ENCODE results near the gene RRBP1.

Gene RRBP1

DNA sequence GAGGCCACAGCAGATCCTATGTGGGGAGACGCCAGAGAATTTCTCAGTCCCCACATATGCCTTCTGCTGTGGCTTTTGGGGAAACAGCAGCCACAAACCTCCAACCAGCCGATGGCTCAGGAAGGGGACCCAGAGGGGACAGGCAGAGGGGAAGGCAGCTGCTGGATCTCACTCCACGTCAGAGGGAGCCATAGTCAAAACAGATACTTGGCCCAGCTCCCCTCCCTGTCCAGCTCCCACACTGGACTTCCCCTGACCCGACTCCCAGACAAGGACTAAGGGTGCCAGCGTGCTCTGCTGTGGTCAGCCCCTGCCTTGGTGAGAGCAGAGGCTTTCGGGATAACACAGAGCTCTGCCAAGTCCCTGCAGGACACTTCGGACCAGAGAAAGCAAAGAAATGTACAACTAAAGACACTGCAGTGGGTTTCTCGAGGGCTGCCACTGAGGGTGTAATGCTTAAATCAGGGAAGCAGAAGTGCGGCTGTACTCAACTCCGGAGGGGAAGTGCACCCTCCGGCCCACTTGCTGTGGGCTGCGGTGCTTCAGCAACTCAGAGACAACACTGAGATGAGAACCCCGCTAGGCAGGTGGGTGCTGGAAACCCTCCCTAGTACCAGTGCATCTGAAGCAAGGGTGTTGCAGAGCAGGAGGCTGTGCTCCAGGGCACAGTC, 47.2 kb downstream of the RRBP1 start:
- no peak for DNase-seq

GRCh38 chr20:17633850-17634500, 48.1 kb downstream of the RRBP1 start:
- DNase-seq = no peak

- no peak for DNase-seq
Measured at GRCh38 chr20:17633221-17633849, 48.7 kb downstream of the RRBP1 start.

- DNase-seq = no peak
Measured at GRCh38 chr20:17631576-17632319, 50.3 kb downstream of the RRBP1 start.

- DNase-seq = no peak
Measured at GRCh38 chr20:17630806-17631195, 51.2 kb downstream of the RRBP1 start.

DNA sequence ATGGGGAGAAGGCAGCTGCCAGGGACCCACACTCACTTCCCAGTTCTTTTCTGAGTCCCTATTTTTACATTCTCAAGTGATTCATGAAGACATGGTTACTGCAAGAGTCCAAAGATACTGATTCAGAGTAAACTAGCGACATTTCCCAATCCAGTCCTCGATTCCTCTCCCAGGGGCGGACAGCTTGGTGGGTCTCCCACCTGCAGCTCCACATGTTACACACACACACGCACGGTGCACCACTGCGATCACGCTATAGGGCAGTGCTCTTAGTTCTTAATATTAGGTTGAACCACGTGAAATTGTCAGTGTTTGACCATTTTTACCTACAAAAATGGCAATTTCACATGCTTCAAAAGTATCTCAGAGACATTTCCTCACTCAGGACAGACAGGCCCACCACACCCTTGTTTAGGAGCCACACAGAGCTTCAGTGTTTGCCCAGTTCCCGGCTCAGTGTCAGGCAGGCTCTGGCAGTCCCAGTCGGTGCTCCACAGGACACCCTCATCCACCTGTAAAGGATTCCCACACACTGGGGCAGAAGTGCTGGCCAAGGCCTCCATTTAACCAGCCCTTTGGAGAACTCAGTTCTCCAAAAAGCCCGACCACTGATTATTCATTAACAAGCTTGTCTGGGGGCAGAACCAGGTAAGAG, 51.8 kb downstream of the RRBP1 start:
- DNase-seq = no peak

- no peak for DNase-seq
Measured at GRCh38 chr20:17629678-17630089, 52.4 kb downstream of the RRBP1 start.

- no peak for DNase-seq
Measured at GRCh38 chr20:17629025-17629424, 53.0 kb downstream of the RRBP1 start.

DNA sequence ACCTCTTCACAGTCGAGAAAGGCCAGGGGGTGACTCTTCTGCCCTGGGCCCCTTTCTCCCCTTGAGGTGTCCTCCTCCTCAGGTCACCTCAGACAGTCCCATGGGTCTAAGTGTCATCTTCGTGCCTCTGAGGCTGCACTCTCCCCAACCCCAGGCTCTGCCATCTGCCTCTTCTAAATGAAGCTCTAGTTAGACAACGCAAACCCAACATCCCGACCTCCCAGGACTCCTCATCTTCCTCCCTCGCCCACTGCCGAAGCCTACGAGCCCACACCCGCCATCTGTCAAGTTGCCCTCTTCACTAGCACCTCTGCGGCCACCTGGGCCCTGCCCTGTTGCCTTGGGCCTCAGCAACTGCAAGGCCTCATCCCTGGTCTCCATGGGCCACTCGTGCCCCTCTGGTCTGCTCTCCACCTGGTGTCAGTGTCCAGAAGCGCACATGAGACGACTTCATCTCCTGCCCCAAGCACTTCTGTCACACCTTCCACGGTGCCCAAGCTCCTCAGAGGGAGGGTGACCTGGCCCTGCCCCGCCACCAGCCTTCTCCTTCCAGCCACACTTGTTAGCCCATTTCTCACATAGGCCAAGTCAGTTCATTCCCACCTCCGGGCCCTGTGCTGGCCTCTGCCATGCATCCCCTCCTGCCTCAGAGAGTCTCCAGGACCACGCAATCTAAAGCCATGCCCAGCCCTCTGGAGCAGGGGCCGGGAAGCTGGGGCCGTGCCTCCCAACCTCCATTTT, 53.8 kb downstream of the RRBP1 start:
- no peak for DNase-seq

GRCh38 chr20:17627101-17627955, 54.7 kb downstream of the RRBP1 start:
- no peak for DNase-seq

DNA sequence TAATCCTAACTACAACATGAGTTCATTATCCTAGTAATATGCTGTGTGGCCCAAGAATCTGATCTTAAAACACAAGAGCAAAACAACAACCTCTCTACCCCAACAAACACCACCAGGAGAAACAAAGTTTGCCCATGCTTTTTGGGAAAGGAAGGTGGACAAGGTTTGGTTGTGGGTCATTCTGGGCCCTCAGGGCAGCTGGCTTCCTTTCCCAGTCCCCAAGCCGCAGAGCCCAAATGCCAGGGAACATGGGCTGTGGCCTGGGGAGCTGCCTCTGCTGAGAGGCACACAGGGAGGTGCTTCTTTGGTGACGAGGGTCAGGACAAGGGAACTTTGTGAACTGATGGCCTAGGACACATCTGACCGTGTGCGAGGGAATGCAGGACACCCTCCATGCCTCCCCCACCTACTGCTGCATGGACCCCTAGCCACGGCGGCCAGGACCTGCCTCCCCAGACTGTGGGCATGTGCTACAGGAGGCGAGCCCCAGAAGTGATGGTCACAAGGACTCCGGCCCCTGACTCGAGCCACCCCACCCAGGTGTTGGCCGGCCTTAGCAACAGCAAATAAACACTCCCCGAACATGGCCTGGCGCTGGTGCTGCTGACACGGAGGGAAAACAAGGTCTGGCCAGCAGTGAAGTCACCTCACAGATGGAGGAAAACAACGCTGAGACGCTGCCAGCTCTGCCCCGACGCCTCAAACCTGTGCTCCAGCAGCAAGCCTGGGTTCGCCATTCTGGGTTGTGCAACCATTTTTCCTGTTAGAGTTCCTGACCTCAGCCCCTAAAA, 55.6 kb downstream of the RRBP1 start:
- no peak for DNase-seq

GRCh38 chr20:17625246-17626051, 56.6 kb downstream of the RRBP1 start:
- no peak for DNase-seq

- DNase-seq = no peak
Measured at GRCh38 chr20:17624551-17625245, 57.3 kb downstream of the RRBP1 start.

- no peak for DNase-seq
Measured at GRCh38 chr20:17624070-17624469, 58.0 kb downstream of the RRBP1 start.

GRCh38 chr20:17622851-17623508, 59.1 kb downstream of the RRBP1 start:
- no peak for DNase-seq

DNA sequence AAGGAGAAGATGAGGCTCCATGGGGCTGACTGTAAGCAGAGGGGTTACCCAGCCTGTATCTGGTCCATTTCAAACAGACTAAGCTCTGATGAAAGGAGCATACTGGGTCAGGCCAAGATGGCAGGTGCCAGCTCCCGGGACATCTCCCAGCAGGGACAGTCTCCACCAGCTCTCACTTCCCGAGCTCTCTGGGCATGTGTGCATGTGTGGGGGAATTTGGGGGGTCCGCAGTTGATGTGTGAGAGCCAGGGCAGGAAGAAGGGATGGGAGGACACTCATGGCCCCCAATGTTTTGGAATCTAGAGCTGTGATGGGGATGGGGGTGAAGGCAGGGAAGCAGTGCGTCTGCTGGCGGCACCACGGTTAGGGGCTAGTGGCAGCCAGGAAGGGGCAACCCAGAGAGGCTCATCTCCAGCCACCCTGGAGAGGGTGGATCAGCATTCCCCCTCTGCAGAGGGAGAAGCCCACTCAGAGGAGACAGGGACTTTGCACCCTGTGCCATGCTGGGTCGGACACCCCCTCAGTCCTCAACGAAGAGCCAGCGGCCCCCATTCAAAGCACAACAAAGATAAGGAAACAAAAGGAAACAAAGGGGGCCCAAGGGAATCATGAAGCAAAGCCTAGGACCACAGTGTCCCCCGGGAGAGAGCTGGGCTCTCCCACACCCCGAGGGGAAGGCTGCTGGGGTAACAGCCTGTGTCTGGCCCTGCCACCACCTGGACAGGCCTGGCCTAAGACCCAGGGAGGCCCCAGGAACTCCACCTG, 59.8 kb downstream of the RRBP1 start:
- no peak for DNase-seq

GRCh38 chr20:17621229-17621968, 60.6 kb downstream of the RRBP1 start:
- DNase-seq = no peak

All from fibroblast of skin of abdomen (primary cell).